Measurements from ENCODE around the gene MS4A4E. TPM values are rescaled to one million over a fixed set of nuclear protein-coding genes. Genes with fewer than 3 reads are reported as not detected.
"Not testable (repeated sequence)": the region's sequence is repeated elsewhere in the genome, so short reads cannot be mapped to it uniquely, and the experiment has no call there.

The MS4A4E gene
- total RNA-seq (not detected), polyA plus RNA-seq (not detected)

GRCh38 chr11:60242740-60243239, at the start of gene MS4A4E:
Gene MS4A4E, minus strand, starts transcription at chr11:60243137. Its CDS starts 13,082 bp downstream, at chr11:60230055.
- no peaks in the 10 kb centered on the region for H3K9me3 Mint-ChIP-seq
- no peaks in the 10 kb centered on the region for H3K9me3 ChIP-seq (ENCODE audit: low read length)
- peaks cover 5 to 47% of the 10 kb centered on the region in 2 donors for H3K27me3 Mint-ChIP-seq
- CTCF ChIA-PET = interaction anchor here (1.9 kb wide), 1 partner anchor 9 kb away, joined by 6 read pairs; no protein-coding TSS in a partner anchor
- no peak within 1 kb of the TSS for H3K27ac Mint-ChIP-seq
- H3K27ac ChIP-seq (ENCODE audit: low read depth, low read length) = no peak within 1 kb of the TSS
- H3K36me3 Mint-ChIP-seq = no peaks in the 10 kb centered on the region
- no peaks in the 10 kb centered on the region for H3K4me1 Mint-ChIP-seq
- H3K4me3 ChIP-seq (ENCODE audit: low read length) = no peak within 1 kb of the TSS
- H3K4me3 Mint-ChIP-seq = no peak within 1 kb of the TSS
- no peaks in the 10 kb centered on the region for H3K27me3 ChIP-seq (ENCODE audit: insufficient read depth, low read length, poor library complexity, severe bottlenecking)
- DNase-seq = no peak
- H3K36me3 ChIP-seq (ENCODE audit: insufficient read depth, low read length) = no peaks in the 10 kb centered on the region
- POLR2A ChIA-PET = no interaction called here
- H3K4me1 ChIP-seq (ENCODE audit: insufficient read depth, low read length) = no peaks in the 10 kb centered on the region

DNA sequence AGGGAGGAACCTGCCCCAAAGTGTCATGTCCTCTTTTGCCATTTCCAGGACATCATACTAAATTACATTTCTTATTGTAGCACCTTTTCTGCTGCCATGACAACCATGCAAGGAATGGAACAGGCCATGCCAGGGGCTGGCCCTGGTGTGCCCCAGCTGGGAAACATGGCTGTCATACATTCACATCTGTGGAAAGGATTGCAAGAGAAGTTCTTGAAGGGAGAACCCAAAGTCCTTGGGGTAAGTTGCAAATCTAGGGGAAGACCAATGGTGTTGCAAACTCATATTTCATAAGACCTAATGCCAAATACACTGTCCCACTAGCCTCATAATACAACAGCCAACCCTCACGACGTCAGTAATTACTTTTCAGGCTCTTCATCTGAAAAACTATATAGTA, 49.2 kb upstream of the MS4A4E start:
- DNase-seq = no peak
- POLR2A ChIA-PET = no interaction called here
- Histone ChIP-seq H3K36me3 (ENCODE audit: insufficient read depth, low read length) (no peaks in the 10 kb centered on the region), H3K4me1 (ENCODE audit: insufficient read depth, low read length) (no peaks in the 10 kb centered on the region), H3K27ac (ENCODE audit: low read depth, low read length) (no peak overlapping the region), H3K4me3 (ENCODE audit: low read length) (no peak overlapping the region), H3K9me3 (ENCODE audit: low read length) (no peaks in the 10 kb centered on the region), H3K27me3 (ENCODE audit: insufficient read depth, low read length, poor library complexity, severe bottlenecking) (no peaks in the 10 kb centered on the region)
- CTCF ChIA-PET = no interaction called here
- H3K36me3 Mint-ChIP-seq = peaks cover 0 to 3% (median 0%) of the 10 kb centered on the region in 3 donors
- peaks cover 5 to 29% of the 10 kb centered on the region in 2 donors for H3K27me3 Mint-ChIP-seq
- H3K4me1 Mint-ChIP-seq = no peaks in the 10 kb centered on the region
- H3K4me3 Mint-ChIP-seq = no peak overlapping the region
- no peak overlapping the region for H3K27ac Mint-ChIP-seq
- H3K9me3 Mint-ChIP-seq = peaks cover 0 to 6% (median 0%) of the 10 kb centered on the region in 5 donors

- no peak overlapping the region for H3K4me3 ChIP-seq (ENCODE audit: low read length)
- no peak for DNase-seq
- no peak overlapping the region for H3K27ac ChIP-seq (ENCODE audit: low read depth, low read length)
- ChIA-PET CTCF (no interaction called here), POLR2A (no interaction called here)
- Mint-ChIP-seq H3K27me3 (peaks cover 5 to 14% of the 10 kb centered on the region in 2 donors), H3K4me1 (no peaks in the 10 kb centered on the region), H3K4me3 (no peak overlapping the region), H3K9me3 (peaks cover 0 to 6% (median 0%) of the 10 kb centered on the region in 5 donors), H3K36me3 (peaks cover 0 to 3% (median 0%) of the 10 kb centered on the region in 3 donors), H3K27ac (no peak overlapping the region)
- H3K36me3 ChIP-seq (ENCODE audit: insufficient read depth, low read length) = no peaks in the 10 kb centered on the region
- H3K9me3 ChIP-seq (ENCODE audit: low read length) = no peaks in the 10 kb centered on the region
- H3K27me3 ChIP-seq (ENCODE audit: insufficient read depth, low read length, poor library complexity, severe bottlenecking) = no peaks in the 10 kb centered on the region
- H3K4me1 ChIP-seq (ENCODE audit: insufficient read depth, low read length) = no peaks in the 10 kb centered on the region
These were observed 45.6 kb upstream of the MS4A4E start for GRCh38 chr11:60288531-60288930.

DNA sequence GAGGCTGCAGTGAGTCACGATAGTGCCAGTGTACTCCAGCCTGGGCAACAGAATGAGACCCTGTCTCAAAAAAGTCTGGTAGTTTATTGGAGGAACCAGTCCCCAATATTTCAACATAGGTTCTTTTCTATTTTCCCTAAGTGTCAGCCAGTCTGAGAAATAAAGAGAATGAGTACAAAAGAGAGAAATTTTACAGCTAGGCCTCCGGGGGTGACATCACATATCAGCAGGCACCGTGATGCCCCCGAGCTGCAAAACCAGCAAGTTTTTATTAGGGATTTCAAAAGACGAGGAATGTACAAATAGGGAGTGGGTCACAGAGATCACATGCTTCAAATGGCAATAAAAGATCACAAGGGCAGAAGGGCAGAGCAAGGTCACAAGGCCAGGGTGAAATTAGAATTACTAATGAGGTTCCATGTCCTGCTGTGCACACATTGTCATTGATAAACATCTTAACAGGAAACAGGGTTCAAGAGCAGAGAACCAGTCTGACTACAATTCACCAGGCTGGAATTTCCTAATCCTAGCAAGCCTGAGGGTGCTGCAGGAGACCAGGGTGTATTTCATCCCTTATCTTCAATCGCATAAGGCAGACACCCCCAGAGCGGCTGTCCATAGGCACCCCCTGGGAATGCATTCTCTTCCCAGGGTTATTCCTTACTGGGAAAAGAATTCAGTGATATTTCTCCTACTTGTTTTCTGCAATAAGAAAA, 42.6 kb upstream of the MS4A4E start:
- H3K27me3 ChIP-seq (ENCODE audit: insufficient read depth, low read length, poor library complexity, severe bottlenecking); H3K36me3 ChIP-seq (ENCODE audit: insufficient read depth, low read length); H3K4me1 ChIP-seq (ENCODE audit: insufficient read depth, low read length); H3K4me3 ChIP-seq (ENCODE audit: low read length); H3K36me3 Mint-ChIP-seq; H3K4me1 Mint-ChIP-seq; H3K4me3 Mint-ChIP-seq; H3K27ac Mint-ChIP-seq; H3K9me3 ChIP-seq (ENCODE audit: low read length); H3K27me3 Mint-ChIP-seq; DNase-seq; H3K9me3 Mint-ChIP-seq; H3K27ac ChIP-seq (ENCODE audit: low read depth, low read length); CTCF ChIA-PET; POLR2A ChIA-PET: not testable (repeated sequence)

- H3K27ac ChIP-seq (ENCODE audit: low read depth, low read length) = no peak overlapping the region
- Mint-ChIP-seq H3K4me3 (no peak overlapping the region), H3K9me3 (no peaks in the 10 kb centered on the region), H3K36me3 (no peaks in the 10 kb centered on the region), H3K27ac (no peak overlapping the region), H3K4me1 (no peaks in the 10 kb centered on the region), H3K27me3 (peaks cover 9 to 19% of the 10 kb centered on the region in 2 donors)
- CTCF ChIA-PET = no interaction called here
- H3K9me3 ChIP-seq (ENCODE audit: low read length) = no peaks in the 10 kb centered on the region
- H3K36me3 ChIP-seq (ENCODE audit: insufficient read depth, low read length) = no peaks in the 10 kb centered on the region
- no peak for DNase-seq
- H3K4me1 ChIP-seq (ENCODE audit: insufficient read depth, low read length) = no peaks in the 10 kb centered on the region
- POLR2A ChIA-PET = no interaction called here
- H3K27me3 ChIP-seq (ENCODE audit: insufficient read depth, low read length, poor library complexity, severe bottlenecking) = no peaks in the 10 kb centered on the region
- no peak overlapping the region for H3K4me3 ChIP-seq (ENCODE audit: low read length)
These were observed 39.3 kb upstream of the MS4A4E start for GRCh38 chr11:60282286-60282685.

DNA sequence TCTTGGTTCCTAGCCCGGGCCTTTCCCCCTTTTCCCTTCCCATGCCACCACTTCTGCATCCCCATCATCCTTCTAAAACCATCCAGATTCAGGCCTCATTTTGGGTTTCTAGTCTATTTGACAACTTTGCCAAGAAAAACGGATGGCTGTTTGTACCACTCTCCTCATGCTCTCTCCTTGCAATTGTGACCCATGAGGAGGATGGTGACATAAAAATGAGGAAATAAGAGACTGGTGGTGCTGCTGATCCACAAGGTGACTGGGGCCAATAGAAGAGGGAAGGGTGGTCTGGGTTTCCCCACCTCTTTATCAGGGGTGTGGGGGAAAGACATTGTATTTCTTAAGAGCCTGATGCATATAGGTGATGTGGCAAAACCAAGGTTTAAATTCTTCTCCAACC, 38.5 kb upstream of the MS4A4E start:
- H3K9me3 ChIP-seq (ENCODE audit: low read length) = no peaks in the 10 kb centered on the region
- Mint-ChIP-seq H3K4me1 (no peaks in the 10 kb centered on the region), H3K27me3 (peaks cover 9 to 19% of the 10 kb centered on the region in 2 donors), H3K36me3 (no peaks in the 10 kb centered on the region), H3K9me3 (no peaks in the 10 kb centered on the region), H3K4me3 (no peak overlapping the region), H3K27ac (no peak overlapping the region)
- ChIA-PET CTCF (no interaction called here), POLR2A (no interaction called here)
- H3K27ac ChIP-seq (ENCODE audit: low read depth, low read length) = no peak overlapping the region
- no peaks in the 10 kb centered on the region for H3K4me1 ChIP-seq (ENCODE audit: insufficient read depth, low read length)
- no peak for DNase-seq
- no peaks in the 10 kb centered on the region for H3K27me3 ChIP-seq (ENCODE audit: insufficient read depth, low read length, poor library complexity, severe bottlenecking)
- H3K36me3 ChIP-seq (ENCODE audit: insufficient read depth, low read length) = no peaks in the 10 kb centered on the region
- no peak overlapping the region for H3K4me3 ChIP-seq (ENCODE audit: low read length)

- Histone ChIP-seq H3K4me1 (ENCODE audit: insufficient read depth, low read length) (no peaks in the 10 kb centered on the region), H3K4me3 (ENCODE audit: low read length) (no peak within 1 kb of the TSS), H3K36me3 (ENCODE audit: insufficient read depth, low read length) (no peaks in the 10 kb centered on the region), H3K27me3 (ENCODE audit: insufficient read depth, low read length, poor library complexity, severe bottlenecking) (no peaks in the 10 kb centered on the region), H3K27ac (ENCODE audit: low read depth, low read length) (no peak within 1 kb of the TSS), H3K9me3 (ENCODE audit: low read length) (no peaks in the 10 kb centered on the region)
- ChIA-PET CTCF (no interaction called here), POLR2A (no interaction called here)
- no peak for DNase-seq
- H3K4me3 Mint-ChIP-seq = no peak within 1 kb of the TSS
- no peak within 1 kb of the TSS for H3K27ac Mint-ChIP-seq
- H3K27me3 Mint-ChIP-seq = peaks cover 9 to 23% of the 10 kb centered on the region in 2 donors
- H3K4me1 Mint-ChIP-seq = no peaks in the 10 kb centered on the region
- H3K9me3 Mint-ChIP-seq = no peaks in the 10 kb centered on the region
- no peaks in the 10 kb centered on the region for H3K36me3 Mint-ChIP-seq
These were observed 37.5 kb upstream of the MS4A4E start, which contains the start of gene MS4A4A for GRCh38 chr11:60280412-60280811. Gene MS4A4A, plus strand, starts transcription at chr11:60280666. Its CDS starts 10 bp downstream, at chr11:60280676.

GRCh38 chr11:60274416-60274815, 31.5 kb upstream of the MS4A4E start:
- no peaks in the 10 kb centered on the region for H3K4me1 ChIP-seq (ENCODE audit: insufficient read depth, low read length)
- H3K27me3 ChIP-seq (ENCODE audit: insufficient read depth, low read length, poor library complexity, severe bottlenecking) = no peaks in the 10 kb centered on the region
- H3K4me3 ChIP-seq (ENCODE audit: low read length) = no peak overlapping the region
- no peaks in the 10 kb centered on the region for H3K9me3 ChIP-seq (ENCODE audit: low read length)
- Mint-ChIP-seq H3K4me3 (no peak overlapping the region), H3K4me1 (no peaks in the 10 kb centered on the region), H3K36me3 (no peaks in the 10 kb centered on the region), H3K27ac (no peak overlapping the region), H3K27me3 (peaks cover 8 to 42% of the 10 kb centered on the region in 2 donors), H3K9me3 (peaks cover 0 to 2% (median 0%) of the 10 kb centered on the region in 5 donors)
- ChIA-PET POLR2A (no interaction called here), CTCF (no interaction called here)
- no peak overlapping the region for H3K27ac ChIP-seq (ENCODE audit: low read depth, low read length)
- no peak for DNase-seq
- H3K36me3 ChIP-seq (ENCODE audit: insufficient read depth, low read length) = no peaks in the 10 kb centered on the region

Data from CD8-positive, alpha-beta memory T cell (primary cell).